WTC11 (cell line): ENCODE data around the gene PHC1. TPM values are rescaled to one million over a fixed set of nuclear protein-coding genes. Genes with fewer than 3 reads are reported as not detected.

Experiments used
- ATAC-seq: fragments of 200-7000 bp; cut with Tn5 transposase; 2 replicates; pipeline ENCODE4 v1.10.0; 2021; ENCODE audit warnings: mild to moderate bottlenecking, moderate library complexity
- CTCF ChIA-PET: fragments of 300-600 bp; sonication (Branson Sonifier 250); formaldehyde crosslinking; loops from one replicate; lab custom pipeline; 2021; ENCODE audit warnings: antibody characterized with exemption; lab: Charles Lee
- POLR2A ChIA-PET: fragments of 350-600 bp; sonication (Branson Sonifier 250); formaldehyde crosslinking; loops from one replicate; lab custom pipeline; 2021; ENCODE audit warnings: antibody characterized with exemption; lab: Charles Lee
- DNase-seq: peaks from one replicate; pipeline ENCODE4 v3.0.0; 2021; ENCODE audit warnings: low spot score
- H3K27ac Mint-ChIP-seq: 2 replicates; pipeline ENCODE4 v1.8.0; 2021; ENCODE audit warnings: mixed read lengths
- H3K27me3 Mint-ChIP-seq: 2 replicates; pipeline ENCODE4 v1.8.0; 2021; ENCODE audit warnings: low read depth, mild to moderate bottlenecking, moderate library complexity, mixed read lengths
- H3K36me3 Mint-ChIP-seq: 2 replicates; pipeline ENCODE4 v1.8.0; 2021; ENCODE audit warnings: mixed read lengths
- H3K4me1 Mint-ChIP-seq: 2 replicates; pipeline ENCODE4 v1.8.0; 2022; ENCODE audit warnings: mixed read lengths
- H3K4me3 Mint-ChIP-seq: 2 replicates; pipeline ENCODE4 v1.8.0; 2021; ENCODE audit warnings: mild to moderate bottlenecking, moderate library complexity, mixed read lengths
- H3K9me3 Mint-ChIP-seq: 2 replicates; pipeline ENCODE4 v1.8.0; 2021; ENCODE audit warnings: mixed read lengths
- ATF1 ChIP-seq: sonication (generic); formaldehyde crosslinking; IDR thresholded peaks from 2 replicates; pipeline ENCODE4 v1.8.1; 2023; ENCODE audit warnings: mild to moderate bottlenecking, moderate library complexity, missing genetic modification reagents
- EMX1 ChIP-seq: fragments of 250-450 bp; sonication (Bioruptor Pico); IDR thresholded peaks from 2 replicates; pipeline ENCODE4 v1.8.0; 2021; ENCODE audit warnings: mild to moderate bottlenecking
- ESRRA ChIP-seq: sonication (generic); formaldehyde crosslinking; IDR thresholded peaks from 2 replicates; pipeline ENCODE4 v1.8.1; 2022; ENCODE audit warnings: mild to moderate bottlenecking, missing genetic modification reagents, borderline replicate concordance
- GRHL2 ChIP-seq: fragments of 250-450 bp; sonication (Bioruptor Pico); IDR thresholded peaks from 2 replicates; pipeline ENCODE4 v1.8.0; 2022; ENCODE audit warnings: mild to moderate bottlenecking, moderate library complexity; ENCODE audit not compliant: insufficient replicate concordance, severe bottlenecking
- MXD4 ChIP-seq: fragments of 250-450 bp; sonication (Bioruptor Pico); IDR thresholded peaks from 2 replicates; pipeline ENCODE4 v1.8.0; 2021; ENCODE audit warnings: mild to moderate bottlenecking, moderate library complexity, borderline replicate concordance
- NFATC4 ChIP-seq: fragments of 250-450 bp; sonication (Bioruptor Pico); IDR thresholded peaks from 2 replicates; pipeline ENCODE4 v1.9.0; 2021; ENCODE audit warnings: mild to moderate bottlenecking
- PRRX2 ChIP-seq: fragments of 250-450 bp; sonication (Bioruptor Pico); IDR thresholded peaks from 2 replicates; pipeline ENCODE4 v1.8.0; 2021; ENCODE audit warnings: mild to moderate bottlenecking
- SMAD3 ChIP-seq: sonication (generic); formaldehyde crosslinking; IDR thresholded peaks from 2 replicates; pipeline ENCODE4 v1.8.0; 2022; ENCODE audit warnings: missing genetic modification reagents, mild to moderate bottlenecking, borderline replicate concordance
- TP53 ChIP-seq: sonication (generic); formaldehyde crosslinking; IDR thresholded peaks from 2 replicates; pipeline ENCODE4 v1.8.1; 2023; ENCODE audit warnings: mild to moderate bottlenecking, missing genetic modification reagents
- ZNF121 ChIP-seq: sonication (generic); formaldehyde crosslinking; IDR thresholded peaks from 2 replicates; pipeline ENCODE4 v1.8.0; 2023; ENCODE audit warnings: missing genetic modification reagents
- ZNF219 ChIP-seq: sonication (generic); formaldehyde crosslinking; IDR thresholded peaks from 2 replicates; pipeline ENCODE4 v1.8.0; 2023; ENCODE audit warnings: missing genetic modification reagents, mild to moderate bottlenecking, borderline replicate concordance
- total RNA-seq: library from RNA; stranded (reverse); gene quantifications from 3 replicates; pipeline ENCODE4 v1.2.3, GENCODE V29; 2021
- TF ChIP-seq, protein P1 (sequence below): sonication (generic); formaldehyde crosslinking; IDR thresholded peaks from 2 replicates; pipeline ENCODE4 v1.8.0; 2023; ENCODE audit warnings: missing genetic modification reagents
- TF ChIP-seq, protein P2 (sequence below): fragments of 250-450 bp; sonication (Bioruptor Pico); IDR thresholded peaks from 2 replicates; pipeline ENCODE4 v1.9.0; 2021; ENCODE audit warnings: mild to moderate bottlenecking, borderline replicate concordance
- TF ChIP-seq, protein P3 (sequence below): fragments of 250-450 bp; sonication (Bioruptor Pico); IDR thresholded peaks from 2 replicates; pipeline ENCODE4 v1.9.0; 2021; ENCODE audit warnings: mild to moderate bottlenecking
- TF ChIP-seq, protein P4 (sequence below): sonication (generic); formaldehyde crosslinking; conservative IDR thresholded peaks from 2 replicates; pipeline ENCODE4 v1.8.1; 2023; ENCODE audit warnings: mild to moderate bottlenecking, low read depth, missing genetic modification reagents, moderate library complexity
- TF ChIP-seq, protein P5 (sequence below): sonication (generic); formaldehyde crosslinking; IDR thresholded peaks from 2 replicates; pipeline ENCODE4 v1.8.1; 2023; ENCODE audit warnings: mild to moderate bottlenecking, missing genetic modification reagents
- TF ChIP-seq, protein P6 (sequence below): sonication (generic); formaldehyde crosslinking; conservative IDR thresholded peaks from 2 replicates; pipeline ENCODE4 v1.8.1; 2022; ENCODE audit warnings: mild to moderate bottlenecking, missing genetic modification reagents

PHC1 gene
- total RNA-seq, 1 experiment from 2014 or later, result 733 TPM

DNA sequence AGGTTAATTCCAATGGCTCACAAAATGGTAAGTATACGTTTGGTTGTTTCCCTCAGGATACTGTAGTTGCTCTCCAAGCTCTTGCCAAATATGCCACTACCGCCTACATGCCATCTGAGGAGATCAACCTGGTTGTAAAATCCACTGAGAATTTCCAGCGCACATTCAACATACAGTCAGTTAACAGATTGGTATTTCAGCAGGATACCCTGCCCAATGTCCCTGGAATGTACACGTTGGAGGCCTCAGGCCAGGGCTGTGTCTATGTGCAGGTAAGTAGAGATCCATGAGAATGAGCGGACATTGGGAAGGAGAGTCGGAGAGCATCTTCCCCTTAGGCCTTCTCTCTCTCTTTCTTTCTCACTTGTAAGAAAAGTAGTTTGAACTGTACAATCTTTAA lies 46.5 kb upstream of the PHC1 start:
- no peaks in the 10 kb centered on the region for H3K9me3 Mint-ChIP-seq
- H3K4me3 Mint-ChIP-seq, result no peak overlapping the region
- no peak overlapping the region for H3K27ac Mint-ChIP-seq
- POLR2A ChIA-PET, result no interaction called here
- peaks cover 23% of the 10 kb centered on the region for H3K36me3 Mint-ChIP-seq
- DNase-seq, result no peak
- TF ChIP-seq PRRX2 (CRISPR knock-in tag), result no peak
- TF ChIP-seq EMX1 (CRISPR knock-in tag), result no peak
- TF ChIP-seq, protein P1, sequence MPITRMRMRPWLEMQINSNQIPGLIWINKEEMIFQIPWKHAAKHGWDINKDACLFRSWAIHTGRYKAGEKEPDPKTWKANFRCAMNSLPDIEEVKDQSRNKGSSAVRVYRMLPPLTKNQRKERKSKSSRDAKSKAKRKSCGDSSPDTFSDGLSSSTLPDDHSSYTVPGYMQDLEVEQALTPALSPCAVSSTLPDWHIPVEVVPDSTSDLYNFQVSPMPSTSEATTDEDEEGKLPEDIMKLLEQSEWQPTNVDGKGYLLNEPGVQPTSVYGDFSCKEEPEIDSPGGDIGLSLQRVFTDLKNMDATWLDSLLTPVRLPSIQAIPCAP (CRISPR knock-in tag), result no peak
- TF ChIP-seq, protein P2, sequence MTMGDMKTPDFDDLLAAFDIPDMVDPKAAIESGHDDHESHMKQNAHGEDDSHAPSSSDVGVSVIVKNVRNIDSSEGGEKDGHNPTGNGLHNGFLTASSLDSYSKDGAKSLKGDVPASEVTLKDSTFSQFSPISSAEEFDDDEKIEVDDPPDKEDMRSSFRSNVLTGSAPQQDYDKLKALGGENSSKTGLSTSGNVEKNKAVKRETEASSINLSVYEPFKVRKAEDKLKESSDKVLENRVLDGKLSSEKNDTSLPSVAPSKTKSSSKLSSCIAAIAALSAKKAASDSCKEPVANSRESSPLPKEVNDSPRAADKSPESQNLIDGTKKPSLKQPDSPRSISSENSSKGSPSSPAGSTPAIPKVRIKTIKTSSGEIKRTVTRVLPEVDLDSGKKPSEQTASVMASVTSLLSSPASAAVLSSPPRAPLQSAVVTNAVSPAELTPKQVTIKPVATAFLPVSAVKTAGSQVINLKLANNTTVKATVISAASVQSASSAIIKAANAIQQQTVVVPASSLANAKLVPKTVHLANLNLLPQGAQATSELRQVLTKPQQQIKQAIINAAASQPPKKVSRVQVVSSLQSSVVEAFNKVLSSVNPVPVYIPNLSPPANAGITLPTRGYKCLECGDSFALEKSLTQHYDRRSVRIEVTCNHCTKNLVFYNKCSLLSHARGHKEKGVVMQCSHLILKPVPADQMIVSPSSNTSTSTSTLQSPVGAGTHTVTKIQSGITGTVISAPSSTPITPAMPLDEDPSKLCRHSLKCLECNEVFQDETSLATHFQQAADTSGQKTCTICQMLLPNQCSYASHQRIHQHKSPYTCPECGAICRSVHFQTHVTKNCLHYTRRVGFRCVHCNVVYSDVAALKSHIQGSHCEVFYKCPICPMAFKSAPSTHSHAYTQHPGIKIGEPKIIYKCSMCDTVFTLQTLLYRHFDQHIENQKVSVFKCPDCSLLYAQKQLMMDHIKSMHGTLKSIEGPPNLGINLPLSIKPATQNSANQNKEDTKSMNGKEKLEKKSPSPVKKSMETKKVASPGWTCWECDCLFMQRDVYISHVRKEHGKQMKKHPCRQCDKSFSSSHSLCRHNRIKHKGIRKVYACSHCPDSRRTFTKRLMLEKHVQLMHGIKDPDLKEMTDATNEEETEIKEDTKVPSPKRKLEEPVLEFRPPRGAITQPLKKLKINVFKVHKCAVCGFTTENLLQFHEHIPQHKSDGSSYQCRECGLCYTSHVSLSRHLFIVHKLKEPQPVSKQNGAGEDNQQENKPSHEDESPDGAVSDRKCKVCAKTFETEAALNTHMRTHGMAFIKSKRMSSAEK, result no peak
- no peak for TF ChIP-seq ESRRA (CRISPR knock-in tag)
- no peak for TF ChIP-seq ZNF219
- no peak for TF ChIP-seq NFATC4 (CRISPR knock-in tag)
- TF ChIP-seq, protein P3, sequence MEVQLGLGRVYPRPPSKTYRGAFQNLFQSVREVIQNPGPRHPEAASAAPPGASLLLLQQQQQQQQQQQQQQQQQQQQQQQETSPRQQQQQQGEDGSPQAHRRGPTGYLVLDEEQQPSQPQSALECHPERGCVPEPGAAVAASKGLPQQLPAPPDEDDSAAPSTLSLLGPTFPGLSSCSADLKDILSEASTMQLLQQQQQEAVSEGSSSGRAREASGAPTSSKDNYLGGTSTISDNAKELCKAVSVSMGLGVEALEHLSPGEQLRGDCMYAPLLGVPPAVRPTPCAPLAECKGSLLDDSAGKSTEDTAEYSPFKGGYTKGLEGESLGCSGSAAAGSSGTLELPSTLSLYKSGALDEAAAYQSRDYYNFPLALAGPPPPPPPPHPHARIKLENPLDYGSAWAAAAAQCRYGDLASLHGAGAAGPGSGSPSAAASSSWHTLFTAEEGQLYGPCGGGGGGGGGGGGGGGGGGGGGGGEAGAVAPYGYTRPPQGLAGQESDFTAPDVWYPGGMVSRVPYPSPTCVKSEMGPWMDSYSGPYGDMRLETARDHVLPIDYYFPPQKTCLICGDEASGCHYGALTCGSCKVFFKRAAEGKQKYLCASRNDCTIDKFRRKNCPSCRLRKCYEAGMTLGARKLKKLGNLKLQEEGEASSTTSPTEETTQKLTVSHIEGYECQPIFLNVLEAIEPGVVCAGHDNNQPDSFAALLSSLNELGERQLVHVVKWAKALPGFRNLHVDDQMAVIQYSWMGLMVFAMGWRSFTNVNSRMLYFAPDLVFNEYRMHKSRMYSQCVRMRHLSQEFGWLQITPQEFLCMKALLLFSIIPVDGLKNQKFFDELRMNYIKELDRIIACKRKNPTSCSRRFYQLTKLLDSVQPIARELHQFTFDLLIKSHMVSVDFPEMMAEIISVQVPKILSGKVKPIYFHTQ (CRISPR knock-in tag), result no peak
- TF ChIP-seq ATF1 (CRISPR knock-in tag), result no peak
- no peak for TF ChIP-seq MXD4 (CRISPR knock-in tag)
- TF ChIP-seq TP53 (CRISPR knock-in tag), result no peak
- no peak for TF ChIP-seq GRHL2
- TF ChIP-seq SMAD3 (CRISPR knock-in tag), result no peak
- TF ChIP-seq, protein P4, sequence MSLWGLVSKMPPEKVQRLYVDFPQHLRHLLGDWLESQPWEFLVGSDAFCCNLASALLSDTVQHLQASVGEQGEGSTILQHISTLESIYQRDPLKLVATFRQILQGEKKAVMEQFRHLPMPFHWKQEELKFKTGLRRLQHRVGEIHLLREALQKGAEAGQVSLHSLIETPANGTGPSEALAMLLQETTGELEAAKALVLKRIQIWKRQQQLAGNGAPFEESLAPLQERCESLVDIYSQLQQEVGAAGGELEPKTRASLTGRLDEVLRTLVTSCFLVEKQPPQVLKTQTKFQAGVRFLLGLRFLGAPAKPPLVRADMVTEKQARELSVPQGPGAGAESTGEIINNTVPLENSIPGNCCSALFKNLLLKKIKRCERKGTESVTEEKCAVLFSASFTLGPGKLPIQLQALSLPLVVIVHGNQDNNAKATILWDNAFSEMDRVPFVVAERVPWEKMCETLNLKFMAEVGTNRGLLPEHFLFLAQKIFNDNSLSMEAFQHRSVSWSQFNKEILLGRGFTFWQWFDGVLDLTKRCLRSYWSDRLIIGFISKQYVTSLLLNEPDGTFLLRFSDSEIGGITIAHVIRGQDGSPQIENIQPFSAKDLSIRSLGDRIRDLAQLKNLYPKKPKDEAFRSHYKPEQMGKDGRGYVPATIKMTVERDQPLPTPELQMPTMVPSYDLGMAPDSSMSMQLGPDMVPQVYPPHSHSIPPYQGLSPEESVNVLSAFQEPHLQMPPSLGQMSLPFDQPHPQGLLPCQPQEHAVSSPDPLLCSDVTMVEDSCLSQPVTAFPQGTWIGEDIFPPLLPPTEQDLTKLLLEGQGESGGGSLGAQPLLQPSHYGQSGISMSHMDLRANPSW (CRISPR knock-in tag), result no peak
- TF ChIP-seq, protein P5, sequence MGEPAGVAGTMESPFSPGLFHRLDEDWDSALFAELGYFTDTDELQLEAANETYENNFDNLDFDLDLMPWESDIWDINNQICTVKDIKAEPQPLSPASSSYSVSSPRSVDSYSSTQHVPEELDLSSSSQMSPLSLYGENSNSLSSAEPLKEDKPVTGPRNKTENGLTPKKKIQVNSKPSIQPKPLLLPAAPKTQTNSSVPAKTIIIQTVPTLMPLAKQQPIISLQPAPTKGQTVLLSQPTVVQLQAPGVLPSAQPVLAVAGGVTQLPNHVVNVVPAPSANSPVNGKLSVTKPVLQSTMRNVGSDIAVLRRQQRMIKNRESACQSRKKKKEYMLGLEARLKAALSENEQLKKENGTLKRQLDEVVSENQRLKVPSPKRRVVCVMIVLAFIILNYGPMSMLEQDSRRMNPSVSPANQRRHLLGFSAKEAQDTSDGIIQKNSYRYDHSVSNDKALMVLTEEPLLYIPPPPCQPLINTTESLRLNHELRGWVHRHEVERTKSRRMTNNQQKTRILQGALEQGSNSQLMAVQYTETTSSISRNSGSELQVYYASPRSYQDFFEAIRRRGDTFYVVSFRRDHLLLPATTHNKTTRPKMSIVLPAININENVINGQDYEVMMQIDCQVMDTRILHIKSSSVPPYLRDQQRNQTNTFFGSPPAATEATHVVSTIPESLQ (CRISPR knock-in tag), result no peak
- TF ChIP-seq, protein P6, sequence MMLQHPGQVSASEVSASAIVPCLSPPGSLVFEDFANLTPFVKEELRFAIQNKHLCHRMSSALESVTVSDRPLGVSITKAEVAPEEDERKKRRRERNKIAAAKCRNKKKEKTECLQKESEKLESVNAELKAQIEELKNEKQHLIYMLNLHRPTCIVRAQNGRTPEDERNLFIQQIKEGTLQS (CRISPR knock-in tag), result no peak
- no peak for TF ChIP-seq ZNF121 (CRISPR knock-in tag)
- TF ChIP-seq, all 79 proteins: peak for 0
- CTCF ChIA-PET, result interaction anchor here (3.0 to 3.7 kb wide), 2 partner anchors 7 to 23 kb away, joined by 15 to 24 read pairs; no protein-coding TSS in a partner anchor
- no peaks in the 10 kb centered on the region for H3K27me3 Mint-ChIP-seq
- no peaks in the 10 kb centered on the region for H3K4me1 Mint-ChIP-seq
- ATAC-seq, result no peak
